Heart left ventricle (tissue), 16 donors: ENCODE measurements around the gene CCR6. TPM values are rescaled to one million over a fixed set of nuclear protein-coding genes. Genes with fewer than 3 reads are reported as not detected.

Experiments
- ATAC-seq, 4 donors: fragments of 200-7000 bp; cut with Tn5 transposase; one replicate each; pipeline ENCODE4 v1.9.1; 2020 to 2022; ENCODE audit warnings: moderate library complexity in 4 of 4, mild to moderate bottlenecking in 3 of 4, moderate number of reproducible peaks in 1 of 4
- DNase-seq, 5 donors: peaks; one replicate each; pipeline ENCODE4 v3.0.0-alpha.2; 2020
- H3K27ac ChIP-seq, 12 donors: fragments of 200-600 bp; sonication (generic) in 4 of 12; one replicate each; pipeline versions ENCODE4 v1.5.0 to v1.8.0; 2016 to 2022; ENCODE audit warnings: mild to moderate bottlenecking in 2 of 12
- H3K27me3 ChIP-seq, 9 donors: fragments of 200-600 bp; sonication (generic) in 2 of 9; one replicate each; pipeline versions ENCODE4 v1.5.1 to v1.8.0; 2016 to 2022; ENCODE audit warnings: mild to moderate bottlenecking in 3 of 9
- H3K36me3 ChIP-seq, 9 donors: fragments of 200-600 bp; sonication (generic) in 2 of 9; one replicate each; pipeline versions ENCODE4 v1.5.0 to v1.8.0; 2018 to 2022; ENCODE audit warnings: mild to moderate bottlenecking in 2 of 9
- H3K4me1 ChIP-seq, 12 donors: fragments of 200-600 bp; sonication (generic) in 4 of 12; one replicate each; pipeline versions ENCODE4 v1.5.0 to v1.8.0; 2016 to 2022; ENCODE audit warnings: mild to moderate bottlenecking in 3 of 12
- H3K4me3 ChIP-seq, 12 donors: fragments of 200-600 bp; sonication (generic) in 4 of 12; one replicate each; pipeline versions ENCODE4 v1.5.0 to v1.8.0; 2017 to 2022; ENCODE audit warnings: mild to moderate bottlenecking in 9 of 12, moderate library complexity in 4 of 12
- H3K9me3 ChIP-seq, 12 donors: fragments of 200-600 bp; sonication (generic) in 4 of 12; one replicate each; pipeline versions ENCODE4 v1.5.0 to v1.8.0; 2016 to 2022; ENCODE audit warnings: mild to moderate bottlenecking in 1 of 12
- POLR2A ChIP-seq, 2 donors: fragments of 450-650 bp; IDR thresholded peaks; one replicate each; pipeline ENCODE4 v1.6.1; 2017; ENCODE audit warnings: antibody characterized with exemption in 2 of 2, mild to moderate bottlenecking in 2 of 2, moderate library complexity in 2 of 2
- WGBS, 4 donors: extraction: QIAGEN DNeasy Blood & Tissue Kit in 2 of 4; methylation state at CpG; one replicate each; pipeline versions ENCODE4 v1.1.5 to v1.1.7; 2013 to 2018; 5-methylcytosine and 5-hydroxymethylcytosine counted together
- intact Hi-C, 10 donors: fragments of 100-400 bp; cut with DNase I; formaldehyde crosslinking; loops; one replicate each; pipeline versions ENCODE4 v1.11.1 to v1.14.2; 2022
- polyA plus RNA-seq, 2 donors: library from polyadenylated mRNA; stranded (reverse); fragments of 200-250 nt; gene quantifications; one replicate each; pipeline ENCODE4 v1.2.3, GENCODE V29; 2013
- total RNA-seq, 9 donors: library from RNA; depleted of rRNA in 2 of 9; stranded (reverse); fragments of >200 nt in 2 of 9; fragmentation: NEBNext Ultra II Directional in 3 of 9; extraction: Animal tissue kit (Norgen Biotek cat#: 25700) in 3 of 9; gene quantifications; one replicate each; pipeline versions ENCODE4 v1.1.0 to v1.2.4, GENCODE V29; 2016 to 2023
- TF ChIP-seq, protein P1 (sequence below), 12 donors: fragments of 200-600 bp; sonication (generic) in 4 of 12; IDR thresholded peaks; one replicate each; pipeline versions ENCODE4 v1.5.0 to v1.8.0; 2018 to 2022; ENCODE audit warnings: antibody characterized with exemption in 12 of 12, mild to moderate bottlenecking in 5 of 12
- donor health status: ischemic (EF 13 %, LVEDD 7.1; RV severe dilation, severe dysfunction).
- donor health status: healthy with polysubstance abuse.
- donor health status: DM: no; HTN: yes; CAD: no.
- donor health status: DM: no; HTN: no; CAD: no.
- donor health status: ischemic (EF 25% LVEDD 6.9; RV normal size, moderate dysfunction).
- donor health status: ischemic (EF 25% LVEDD 5.7; RV mildly dilated, moderate dysfunction).
- donor health status: healthy.
- donor health status: DM: yes; HTN: yes; CAD: no.
- donor health status: ischemic (EF 35%, LVEDD 5.7; RV mildly dilated, moderate dysfunction).
- donor health status: nonischemic (EF 11% LVEDD 7.7; RV severe dilation, severe dysfunction).
- donor health status: DM: yes; HTN: yes; CAD: no.
- donor health status: PGD.
- donor health status: ischemic (EF 29% LVEDD 5.4; RV normal size, mild dysfunction).
- donor health status: nonischemic (EF 23%, LVEDD 6.1; RV moderate dilation, normal function).

CCR6 gene
- total and polyA plus RNA-seq, 11 donors, result 0.23 TPM; not detected in 10

GRCh38 chr6:167152862-167153261, 30.0 kb downstream of the CCR6 start:
- 92 to 94% (median 93%) methylated on average over 9 of the region's 9 CpGs for WGBS, 4 donors
- H3K4me1 ChIP-seq, result peaks cover 0 to 12% (median 0%) of the 10 kb centered on the region in 12 donors
- H3K27ac ChIP-seq, result no peak overlapping the region
- no peaks in the 10 kb centered on the region for H3K9me3 ChIP-seq
- peak overlapping the region in 3 of 12 donors; percentile 3 to 39 (median 26) for H3K4me3 ChIP-seq
- intact Hi-C loops, result no loop called here
- no peaks in the 10 kb centered on the region for H3K36me3 ChIP-seq
- ATAC-seq (no peak), DNase-seq (no peak)
- TF ChIP-seq, protein P1, sequence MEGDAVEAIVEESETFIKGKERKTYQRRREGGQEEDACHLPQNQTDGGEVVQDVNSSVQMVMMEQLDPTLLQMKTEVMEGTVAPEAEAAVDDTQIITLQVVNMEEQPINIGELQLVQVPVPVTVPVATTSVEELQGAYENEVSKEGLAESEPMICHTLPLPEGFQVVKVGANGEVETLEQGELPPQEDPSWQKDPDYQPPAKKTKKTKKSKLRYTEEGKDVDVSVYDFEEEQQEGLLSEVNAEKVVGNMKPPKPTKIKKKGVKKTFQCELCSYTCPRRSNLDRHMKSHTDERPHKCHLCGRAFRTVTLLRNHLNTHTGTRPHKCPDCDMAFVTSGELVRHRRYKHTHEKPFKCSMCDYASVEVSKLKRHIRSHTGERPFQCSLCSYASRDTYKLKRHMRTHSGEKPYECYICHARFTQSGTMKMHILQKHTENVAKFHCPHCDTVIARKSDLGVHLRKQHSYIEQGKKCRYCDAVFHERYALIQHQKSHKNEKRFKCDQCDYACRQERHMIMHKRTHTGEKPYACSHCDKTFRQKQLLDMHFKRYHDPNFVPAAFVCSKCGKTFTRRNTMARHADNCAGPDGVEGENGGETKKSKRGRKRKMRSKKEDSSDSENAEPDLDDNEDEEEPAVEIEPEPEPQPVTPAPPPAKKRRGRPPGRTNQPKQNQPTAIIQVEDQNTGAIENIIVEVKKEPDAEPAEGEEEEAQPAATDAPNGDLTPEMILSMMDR (IDR thresholded peaks at IDR 0.05), result no peak
- TF ChIP-seq POLR2A (IDR thresholded peaks at IDR 0.05), result no peak
- peaks cover 0 to 11% (median 0%) of the 10 kb centered on the region in 9 donors for H3K27me3 ChIP-seq

GRCh38 chr6:167153521-167153959, 30.6 kb downstream of the CCR6 start:
- Histone ChIP-seq H3K27me3 (peaks cover 0 to 10% (median 0%) of the 10 kb centered on the region in 9 donors), H3K36me3 (no peaks in the 10 kb centered on the region), H3K27ac (no peak overlapping the region), H3K9me3 (no peaks in the 10 kb centered on the region), H3K4me3 (peak overlapping the region in 4 of 12 donors; percentile 3 to 39 (median 29)), H3K4me1 (peaks cover 0 to 12% (median 0%) of the 10 kb centered on the region in 12 donors)
- no peak for DNase-seq
- no peak for TF ChIP-seq POLR2A (IDR thresholded peaks at IDR 0.05)
- TF ChIP-seq, protein P1 (IDR thresholded peaks at IDR 0.05), result no peak
- WGBS, 4 donors, result 40 to 50% (median 41%) methylated on average over 13 of the region's 13 CpGs
- intact Hi-C loops, result no loop called here
- ATAC-seq, result peak in 3 of 4 donors; percentile 42 to 65 (median 49)

DNA sequence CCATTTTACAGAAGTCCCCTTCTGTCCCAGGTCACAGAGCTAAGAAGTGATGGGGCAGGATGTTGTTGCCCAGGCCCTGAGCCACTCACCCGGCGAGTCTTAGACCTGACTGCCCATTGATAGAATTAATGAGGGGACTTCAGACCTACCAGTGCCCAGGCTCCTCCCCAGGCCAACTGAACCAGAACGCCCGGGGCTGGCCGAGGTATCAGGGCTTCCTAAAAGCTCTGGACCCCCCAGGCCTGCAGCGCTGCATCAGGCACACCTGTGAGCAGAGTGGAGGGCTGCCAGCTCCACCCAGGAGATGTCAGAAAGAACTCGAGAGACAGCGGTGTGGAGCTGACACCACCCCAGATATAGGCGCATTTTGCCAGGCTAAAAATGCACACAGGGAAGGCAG, 31.4 kb downstream of the CCR6 start:
- no peak overlapping the region for H3K27ac ChIP-seq
- no peaks in the 10 kb centered on the region for H3K9me3 ChIP-seq
- H3K36me3 ChIP-seq, result no peaks in the 10 kb centered on the region
- TF ChIP-seq, protein P1 (IDR thresholded peaks at IDR 0.05), result no peak
- TF ChIP-seq POLR2A (IDR thresholded peaks at IDR 0.05), result no peak
- intact Hi-C loops, result no loop called here
- no peak overlapping the region for H3K4me3 ChIP-seq
- DNase-seq (no peak), ATAC-seq (no peak)
- WGBS, 4 donors, result 75 to 89% (median 82%) methylated on average over 9 of the region's 9 CpGs
- peaks cover 0 to 12% (median 0%) of the 10 kb centered on the region in 12 donors for H3K4me1 ChIP-seq
- H3K27me3 ChIP-seq, result peaks cover 0 to 10% (median 0%) of the 10 kb centered on the region in 9 donors

DNA sequence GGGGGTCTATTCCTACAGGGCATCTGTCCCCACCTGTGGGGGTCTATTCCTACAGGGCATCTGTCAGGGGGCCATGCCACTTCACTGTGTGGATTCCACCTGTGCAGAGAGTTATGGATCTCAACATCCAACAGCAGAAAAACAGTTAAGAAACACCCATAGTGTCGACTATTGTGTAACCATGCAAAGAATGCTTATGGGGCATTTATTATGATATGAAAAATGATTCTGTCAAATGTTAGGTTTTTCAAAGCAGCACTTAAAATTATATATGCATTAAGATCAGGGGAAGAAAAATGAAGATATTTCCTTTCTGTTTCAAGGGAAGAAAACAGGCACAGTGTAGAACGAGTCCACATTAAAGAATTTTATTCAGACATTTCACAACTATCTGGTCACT, 32.0 kb downstream of the CCR6 start:
- ATAC-seq (no peak), DNase-seq (no peak)
- H3K9me3 ChIP-seq, result no peaks in the 10 kb centered on the region
- intact Hi-C loops, result no loop called here
- peaks cover 0 to 10% (median 0%) of the 10 kb centered on the region in 9 donors for H3K27me3 ChIP-seq
- 69 to 80% (median 72%) methylated on average over 2 of the region's 2 CpGs for WGBS, 4 donors
- no peak overlapping the region for H3K27ac ChIP-seq
- H3K4me1 ChIP-seq, result peaks cover 0 to 12% (median 0%) of the 10 kb centered on the region in 12 donors
- H3K36me3 ChIP-seq, result no peaks in the 10 kb centered on the region
- TF ChIP-seq POLR2A (IDR thresholded peaks at IDR 0.05), result no peak
- TF ChIP-seq, protein P1 (IDR thresholded peaks at IDR 0.05), result no peak
- no peak overlapping the region for H3K4me3 ChIP-seq
